Measurements from ENCODE around the gene SREK1. TPM values are rescaled to one million over a fixed set of nuclear protein-coding genes. Genes with fewer than 3 reads are reported as not detected.
"Not testable (repeated sequence)": the region's sequence is repeated elsewhere in the genome, so short reads cannot be mapped to it uniquely, and the experiment has no call there.

Gene SREK1
- total RNA-seq, 1 donor from 2014 or later, result 73.9 TPM

DNA sequence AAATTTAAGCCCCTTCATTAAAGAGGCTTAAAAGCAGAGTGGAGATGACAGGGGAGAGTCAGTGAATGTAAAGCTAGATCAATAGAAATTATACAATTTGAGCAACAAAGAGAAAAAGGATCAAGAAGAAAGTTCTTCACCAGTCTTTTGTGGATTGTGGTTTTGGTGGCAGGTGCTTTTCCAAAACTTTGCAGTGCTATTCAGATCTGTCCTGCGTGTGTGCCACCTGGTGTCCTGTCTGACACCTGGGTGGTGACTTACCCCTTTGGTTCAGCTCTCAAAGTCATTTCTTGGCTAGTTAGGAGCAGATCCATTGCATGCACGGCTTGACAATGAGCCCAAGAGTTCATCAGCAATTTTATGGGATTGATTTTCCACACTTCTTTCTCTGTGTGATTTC is 69.4 kb downstream of the SREK1 start:
- intact Hi-C loops (cut with micrococcal nuclease), result loop anchor here (5.0 kb wide), 1 partner anchor 471 kb away; no protein-coding TSS in a partner anchor

DNA sequence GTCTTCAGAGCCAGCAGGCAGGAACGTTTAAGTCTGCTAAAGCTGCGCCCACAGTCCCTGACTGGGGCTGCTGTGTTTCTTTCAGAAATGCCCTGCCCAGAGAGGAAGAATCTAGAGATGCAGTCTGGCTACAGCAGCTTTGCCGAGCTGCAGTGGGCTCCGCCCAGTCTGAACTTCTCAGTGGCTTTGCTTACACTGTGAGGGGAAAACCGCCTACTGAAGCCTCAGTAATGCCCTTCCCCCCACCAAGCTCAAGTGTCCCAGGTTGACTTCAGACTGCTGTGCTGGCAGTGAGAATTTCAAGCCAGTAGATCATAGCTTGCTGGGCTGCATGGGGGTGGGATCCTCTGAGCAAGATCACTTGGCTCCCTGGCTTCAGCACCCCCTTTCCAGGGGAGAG is 78.4 kb downstream of the SREK1 start:
- intact Hi-C loops (cut with micrococcal nuclease), result no loop called here

DNA sequence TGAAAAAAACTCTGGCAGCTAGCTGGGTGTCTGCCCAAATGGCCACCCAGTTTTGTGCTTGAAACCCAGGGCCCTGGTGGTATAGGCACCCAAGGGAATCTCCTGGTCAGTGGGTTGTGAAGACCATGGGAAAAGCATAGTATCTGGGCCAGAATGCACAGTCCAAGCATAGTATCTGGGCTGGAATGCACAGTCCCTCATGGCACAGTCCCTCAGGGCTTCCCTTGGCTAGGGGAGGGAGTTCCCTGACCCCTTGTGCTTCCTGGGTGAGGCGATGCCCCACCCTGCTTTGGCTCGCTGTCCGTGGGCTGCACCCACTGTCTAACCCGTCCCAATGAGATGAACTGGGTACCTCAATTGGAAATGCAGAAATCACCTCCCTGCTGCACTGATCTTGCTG is 78.8 kb downstream of the SREK1 start:
- intact Hi-C loops (cut with micrococcal nuclease), result not testable (repeated sequence)

DNA sequence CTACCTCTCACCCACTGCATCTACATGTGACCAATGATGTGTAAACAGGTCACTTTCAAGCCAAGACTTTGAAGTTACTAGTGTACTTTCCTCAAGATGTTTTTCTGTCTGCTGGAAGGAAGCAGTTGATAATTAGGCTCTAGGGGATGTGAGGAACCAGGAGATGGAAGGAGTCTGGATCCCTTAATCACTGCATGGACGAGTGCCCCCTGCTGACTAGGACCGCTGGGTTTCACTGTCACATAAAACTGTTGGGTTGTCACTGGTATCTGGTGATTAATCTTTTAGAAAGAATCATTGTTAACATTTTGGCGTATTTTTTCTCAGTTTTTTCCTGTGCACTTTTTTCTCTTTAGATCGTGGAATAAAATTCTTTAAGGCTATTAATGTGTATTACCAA is 79.5 kb downstream of the SREK1 start:
- intact Hi-C loops (cut with micrococcal nuclease), result no loop called here

DNA sequence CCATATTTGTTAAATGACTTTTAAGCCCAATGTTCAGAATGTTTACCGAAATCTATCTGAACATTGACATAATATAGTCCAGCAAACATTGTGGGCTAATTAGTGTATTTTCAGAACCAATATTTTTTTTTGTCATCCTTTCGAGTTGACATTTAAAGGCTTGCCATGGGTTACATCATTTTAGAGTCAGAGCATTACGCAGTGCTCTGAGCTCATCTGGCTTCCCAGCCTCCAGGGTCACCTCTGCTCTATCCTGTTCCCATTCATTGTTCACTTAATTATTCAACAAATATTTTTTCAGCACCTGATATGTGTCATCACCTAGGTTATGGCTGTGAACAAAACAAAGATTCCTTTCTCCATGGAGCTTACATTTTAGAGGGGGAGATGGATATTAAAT is 80.2 kb downstream of the SREK1 start:
- intact Hi-C loops (cut with micrococcal nuclease), result no loop called here

DNA sequence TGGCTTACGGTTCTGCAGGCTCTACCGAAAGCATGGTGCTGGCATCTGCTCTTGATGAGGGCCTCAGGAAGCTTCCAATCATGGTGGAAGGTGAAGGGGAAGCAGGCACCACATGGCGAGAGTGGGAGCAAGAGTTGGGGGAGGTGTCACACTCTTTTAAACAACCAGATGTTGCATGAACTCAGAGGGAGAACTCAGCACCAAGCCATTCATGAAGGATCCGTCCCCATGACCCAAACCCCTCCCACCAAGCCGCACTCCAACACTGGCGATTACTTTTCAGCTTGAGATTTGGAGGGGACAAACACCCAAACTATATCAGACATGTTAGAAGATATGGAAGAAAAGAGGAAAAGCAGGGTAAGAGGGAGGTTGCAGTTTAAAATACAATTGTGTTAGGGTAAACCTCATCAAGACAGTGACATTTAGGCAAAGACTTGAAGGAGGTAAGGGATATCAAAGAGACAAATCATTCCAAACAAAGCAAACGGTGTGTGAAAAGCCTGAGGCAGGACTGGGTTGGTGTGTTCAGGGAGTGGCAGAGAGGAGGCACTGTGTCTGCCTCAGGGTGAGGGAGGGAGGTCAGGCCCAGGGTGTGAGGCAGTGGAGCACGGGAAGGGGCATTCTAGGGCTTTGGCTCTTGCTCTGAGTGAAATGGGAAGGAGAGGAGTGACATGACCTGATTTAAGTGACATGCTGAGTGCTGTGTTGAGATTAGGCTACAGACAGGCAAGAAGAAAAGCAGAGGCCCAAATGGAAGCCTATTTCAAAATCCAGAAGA is 80.9 kb downstream of the SREK1 start:
- intact Hi-C loops (cut with micrococcal nuclease), result no loop called here

DNA sequence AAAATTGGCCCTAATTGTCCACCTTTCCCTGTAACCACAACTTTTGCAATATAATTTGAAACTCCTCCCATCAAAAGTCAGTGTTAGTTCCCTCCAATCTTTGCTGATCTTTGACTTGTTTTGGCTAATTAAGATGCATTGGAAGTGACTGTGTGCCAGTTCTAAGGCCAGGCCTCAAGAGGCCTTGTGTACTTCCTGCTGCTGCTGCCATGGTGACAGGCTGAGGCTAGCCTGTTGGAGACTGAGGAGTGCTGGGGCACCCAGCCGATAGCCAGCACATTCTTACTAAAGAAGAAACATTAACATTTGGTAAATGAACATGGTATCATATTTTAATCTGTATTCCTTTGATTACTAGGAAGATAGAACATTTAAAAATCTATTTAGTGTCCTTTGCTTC is 86.5 kb downstream of the SREK1 start:
- intact Hi-C loops (cut with micrococcal nuclease), result no loop called here

DNA sequence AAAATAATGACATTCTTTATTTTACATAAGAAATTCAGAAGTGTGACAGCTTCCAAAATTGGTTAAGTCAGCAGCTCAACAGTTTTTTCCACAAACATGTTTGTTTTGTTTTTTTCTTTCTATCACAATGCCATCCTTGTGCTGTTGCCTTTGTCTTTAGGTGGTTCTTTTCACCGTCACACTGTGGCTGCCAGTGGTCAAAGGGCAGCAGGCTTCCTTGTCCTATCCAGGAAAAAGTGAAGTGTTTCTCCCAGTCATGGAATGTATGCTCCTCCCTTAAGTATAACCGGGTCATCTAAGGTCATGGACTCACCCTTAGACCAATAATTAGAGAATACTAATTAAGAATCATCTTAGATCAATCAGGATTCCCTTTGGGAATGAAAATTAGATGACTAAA is 87.4 kb downstream of the SREK1 start:
- intact Hi-C loops (cut with micrococcal nuclease), result no loop called here

DNA sequence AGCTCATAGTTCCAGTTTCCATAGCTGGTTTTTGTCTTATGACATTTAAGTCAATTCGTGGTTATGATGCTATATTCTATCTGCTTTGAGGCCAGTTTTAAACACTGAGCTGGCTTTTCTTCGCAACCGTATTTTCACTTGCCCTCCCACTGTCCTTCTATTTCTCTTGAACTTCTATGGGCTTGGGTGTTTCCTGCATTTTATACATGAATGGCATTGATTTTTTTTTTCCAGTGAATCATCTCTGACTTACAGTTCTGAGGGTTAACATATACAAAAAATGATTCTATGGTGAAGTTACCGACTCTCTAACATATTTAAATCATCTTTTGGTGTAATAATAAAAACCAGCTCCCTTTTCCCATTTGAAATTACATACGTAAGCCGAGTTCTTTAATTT is 88.2 kb downstream of the SREK1 start:
- intact Hi-C loops (cut with micrococcal nuclease), result no loop called here

DNA sequence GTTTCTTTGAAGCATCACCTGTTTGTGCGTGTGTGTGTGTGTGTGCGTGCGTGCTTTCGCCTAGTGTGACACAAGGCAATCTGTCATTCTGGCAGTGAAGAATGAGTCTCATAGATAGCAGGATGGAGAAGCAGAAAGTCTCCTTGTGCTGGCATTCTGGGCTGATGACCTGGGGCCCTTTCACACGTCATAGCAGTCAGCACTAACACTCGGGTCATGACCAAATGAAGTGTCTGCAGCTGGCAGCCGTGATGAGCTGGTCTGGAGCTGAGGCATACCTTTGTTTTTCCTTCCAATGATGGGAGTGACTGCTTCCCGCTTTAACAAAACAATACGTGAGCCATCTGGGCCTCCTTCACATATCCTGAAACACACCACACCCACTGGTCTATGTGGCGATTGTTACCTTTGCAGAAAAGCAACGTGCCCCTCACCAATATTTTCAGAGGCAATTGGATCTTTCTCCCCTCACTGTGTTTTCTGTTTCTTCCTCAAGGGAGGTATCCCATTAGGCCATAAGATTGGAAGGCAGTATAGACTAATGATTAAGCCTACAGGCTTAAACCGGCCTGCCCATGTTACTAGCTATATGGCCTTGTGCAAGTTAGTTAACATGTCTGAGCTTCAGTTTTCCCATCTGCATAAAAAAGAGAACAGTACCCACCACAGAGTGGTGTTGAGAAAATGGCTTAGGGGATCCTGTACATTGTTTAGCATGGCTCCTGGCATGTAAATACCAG is 88.8 kb downstream of the SREK1 start:
- intact Hi-C loops (cut with micrococcal nuclease), result no loop called here

Other genes with a start within 250 kb of the SREK1 start
- 52.1 and 57.3 TPM in 2 replicates for gene ERBIN, start 217.7 kb upstream of the SREK1 start, total RNA-seq

Measured in T-helper 1 cell treated with Interleukin-12 subunit alpha and Interleukin-12 subunit beta and Interleukin-4 antibody, amounts not matched to agents 30 ng/mL and 1 ng/mL, for 36 hours (primary cell).